ELR (cell line): ENCODE measurements around the gene ASPDH.

Source experiments
- DNase-seq: peaks from one replicate; pipeline ENCODE4 v3.0.0-alpha.2; 2015; ENCODE audit warnings: low read depth

Gene ASPDH

GRCh38 chr19:50514346-50515167 is 844 bp upstream of the ASPDH start:
- DNase-seq = no peak

- no peak for DNase-seq
Observed at GRCh38 chr19:50512999-50513745, 541 bp downstream of the ASPDH start.

- DNase-seq = no peak
Observed at GRCh38 chr19:50512112-50512998, 1.4 kb downstream of the ASPDH start.

DNA sequence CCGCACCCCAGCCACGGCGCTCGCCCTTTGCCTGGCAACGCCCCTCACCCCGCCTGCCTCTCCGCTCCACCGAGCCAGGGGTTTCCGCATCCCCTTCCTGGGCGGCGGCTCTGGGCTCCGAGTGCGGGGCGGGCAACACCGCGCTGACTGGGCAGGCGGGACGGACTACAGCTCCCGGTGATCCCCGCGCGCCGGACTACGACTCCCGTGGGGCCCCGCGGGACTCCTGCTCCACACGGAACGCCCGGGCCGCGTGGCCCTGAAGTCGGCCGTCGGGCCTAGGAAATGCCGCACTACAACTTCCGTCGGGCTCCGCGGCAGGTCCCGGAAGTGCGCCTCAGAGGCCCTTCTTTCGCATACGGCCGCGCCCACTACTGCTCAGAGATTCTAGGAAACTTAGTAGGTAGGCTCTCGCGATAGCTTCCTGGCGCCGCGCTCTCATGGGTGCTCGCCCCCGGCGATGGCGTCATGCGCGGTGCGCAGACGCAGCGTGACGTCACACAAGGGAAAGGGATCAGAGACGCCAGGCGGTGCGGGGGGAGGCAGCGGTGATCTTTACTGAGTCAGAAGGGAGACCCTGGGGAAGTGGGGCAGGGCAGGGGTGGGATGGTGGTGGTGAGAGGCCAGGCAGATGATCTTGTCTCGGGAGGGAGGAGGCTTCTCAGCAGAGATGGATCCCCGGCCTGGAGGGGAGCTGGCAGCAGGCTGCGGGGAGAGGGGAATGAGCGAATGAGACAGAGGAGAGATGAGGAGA is 2.5 kb downstream of the ASPDH start, which contains the start of gene JOSD2:
Gene JOSD2 (minus strand): TSS at position 123 of the 754 bp plus-strand sequence. CDS start 760 bp downstream, outside the sequence.
- peak; percentile 99 for DNase-seq

GRCh38 chr19:50510700-50511068 is 3.0 kb downstream of the ASPDH start:
- DNase-seq = no peak

- DNase-seq = peak; percentile 28
Observed at GRCh38 chr19:50510121-50510670, 3.5 kb downstream of the ASPDH start.

DNA sequence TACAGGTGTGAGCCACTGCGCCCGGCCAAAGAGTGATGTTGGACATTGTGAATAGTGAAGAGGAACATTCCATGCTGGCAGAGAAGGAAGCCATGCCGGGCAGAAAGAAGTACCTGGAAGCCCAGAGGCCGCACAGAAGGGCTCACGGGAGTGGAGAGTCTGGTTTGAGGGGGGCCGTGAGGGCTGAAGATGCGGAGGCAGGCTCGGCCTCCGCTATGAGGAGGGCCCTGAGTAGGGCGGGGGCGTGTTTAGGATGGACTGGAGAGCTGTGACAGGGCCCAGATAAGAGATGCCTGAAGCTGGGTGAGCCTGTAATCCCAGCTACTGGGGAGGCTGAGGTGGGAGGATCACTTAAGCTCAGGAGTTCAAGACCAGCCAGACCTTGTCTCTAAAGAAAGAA is 4.3 kb downstream of the ASPDH start:
- no peak for DNase-seq

- no peak for DNase-seq
Observed at GRCh38 chr19:50508843-50509190, 4.9 kb downstream of the ASPDH start.

DNA sequence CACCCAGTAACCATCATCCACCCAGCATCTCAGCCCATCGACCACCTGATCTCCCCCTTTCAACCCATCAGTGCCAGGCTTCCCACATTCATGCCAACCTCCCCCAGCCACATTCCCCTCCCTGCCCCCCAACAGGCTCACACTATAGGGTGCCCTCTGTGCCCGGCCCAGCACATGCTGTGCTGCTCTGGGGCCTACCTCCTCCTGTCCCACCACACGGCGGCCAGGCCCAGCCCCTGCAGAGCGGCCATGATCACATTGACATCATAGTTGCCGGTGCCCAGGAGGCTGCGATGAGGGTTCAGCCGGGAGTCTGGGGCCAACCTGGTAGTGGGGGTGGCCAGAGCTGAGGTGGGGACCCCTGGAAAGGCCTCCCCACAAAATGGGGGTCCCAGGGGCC is 6.3 kb downstream of the ASPDH start:
- no peak for DNase-seq

DNA sequence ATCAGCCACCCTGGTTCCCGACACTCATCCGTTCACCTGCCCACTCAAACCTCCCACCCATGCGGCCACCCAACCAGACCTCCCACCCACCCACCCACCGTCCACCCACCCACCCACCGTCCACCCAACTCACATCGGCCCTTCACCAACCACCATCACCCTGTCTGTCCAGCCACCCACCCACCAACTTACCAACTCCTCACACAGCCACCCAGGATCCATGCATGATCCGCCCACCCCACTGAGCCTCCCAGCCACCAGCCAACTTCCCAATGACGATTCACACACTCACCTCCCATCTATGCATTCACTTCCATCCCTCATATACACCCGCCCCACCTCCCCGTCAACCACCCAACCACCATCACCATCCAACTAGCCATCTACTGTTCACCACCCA is 7.0 kb downstream of the ASPDH start:
- no peak for DNase-seq

DNA sequence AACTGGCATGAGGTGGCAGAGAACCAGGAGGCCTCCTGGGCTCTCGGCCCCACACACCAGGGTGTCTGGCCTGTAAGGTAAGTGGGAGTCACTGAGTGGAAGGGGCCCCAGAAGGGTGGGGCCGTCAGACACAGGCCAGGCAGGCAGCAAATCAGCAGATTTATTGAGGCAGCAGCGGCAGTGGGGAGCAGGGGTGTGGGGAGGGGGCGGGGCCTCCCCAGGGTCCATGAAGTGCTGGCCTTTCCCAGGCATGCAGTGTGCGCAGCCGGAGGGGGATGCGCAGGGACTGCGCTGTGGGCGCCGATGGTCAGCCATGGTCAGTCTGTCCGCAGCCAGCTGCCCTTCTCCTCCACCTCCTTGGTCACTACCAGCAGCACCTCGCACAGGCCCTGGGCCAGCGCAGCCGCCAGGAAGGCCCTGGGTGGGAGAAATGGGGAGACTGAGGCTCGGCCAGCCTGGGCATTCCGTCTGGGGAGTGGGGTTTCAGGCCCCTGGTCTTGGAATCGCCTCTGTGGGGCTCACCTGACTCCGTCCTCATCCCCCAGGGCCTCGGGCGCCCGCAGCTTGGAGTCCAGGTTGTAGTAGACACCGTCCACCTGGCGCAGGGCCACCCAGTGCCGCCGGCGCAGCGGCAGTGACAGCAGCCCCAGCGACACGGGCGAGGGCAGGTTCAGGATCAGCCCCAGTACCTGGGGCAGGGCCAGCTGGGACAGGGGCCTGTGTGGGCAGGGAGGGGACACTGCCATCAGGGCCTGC is 7.7 kb downstream of the ASPDH start:
- no peak for DNase-seq

GRCh38 chr19:50501568-50502475 is 11.9 kb downstream of the ASPDH start:
- DNase-seq = no peak

GRCh38 chr19:50501186-50501567 is 12.5 kb downstream of the ASPDH start:
- DNase-seq = no peak

DNA sequence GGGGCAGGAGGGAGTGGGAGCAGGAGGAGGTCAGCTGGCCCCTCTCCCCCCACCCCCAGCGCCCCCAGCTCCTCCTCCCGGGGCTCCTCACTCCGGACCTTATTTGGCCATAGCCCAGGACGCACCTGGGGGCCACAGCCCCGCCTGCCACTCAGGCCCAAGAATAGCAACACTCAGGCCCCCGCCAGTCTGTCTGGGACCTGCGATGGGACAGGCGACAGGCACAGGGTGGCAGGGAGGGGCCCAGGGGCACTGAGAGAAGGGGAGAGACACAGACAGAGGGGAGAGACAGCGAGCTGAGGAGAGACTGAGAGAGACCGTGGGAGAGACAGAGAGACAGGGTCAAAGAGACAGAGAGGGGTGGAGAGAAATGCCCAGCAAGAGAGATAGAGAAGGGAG is 13.0 kb downstream of the ASPDH start:
- no peak for DNase-seq

- DNase-seq = no peak
Observed at GRCh38 chr19:50500060-50500752, 13.5 kb downstream of the ASPDH start.

DNA sequence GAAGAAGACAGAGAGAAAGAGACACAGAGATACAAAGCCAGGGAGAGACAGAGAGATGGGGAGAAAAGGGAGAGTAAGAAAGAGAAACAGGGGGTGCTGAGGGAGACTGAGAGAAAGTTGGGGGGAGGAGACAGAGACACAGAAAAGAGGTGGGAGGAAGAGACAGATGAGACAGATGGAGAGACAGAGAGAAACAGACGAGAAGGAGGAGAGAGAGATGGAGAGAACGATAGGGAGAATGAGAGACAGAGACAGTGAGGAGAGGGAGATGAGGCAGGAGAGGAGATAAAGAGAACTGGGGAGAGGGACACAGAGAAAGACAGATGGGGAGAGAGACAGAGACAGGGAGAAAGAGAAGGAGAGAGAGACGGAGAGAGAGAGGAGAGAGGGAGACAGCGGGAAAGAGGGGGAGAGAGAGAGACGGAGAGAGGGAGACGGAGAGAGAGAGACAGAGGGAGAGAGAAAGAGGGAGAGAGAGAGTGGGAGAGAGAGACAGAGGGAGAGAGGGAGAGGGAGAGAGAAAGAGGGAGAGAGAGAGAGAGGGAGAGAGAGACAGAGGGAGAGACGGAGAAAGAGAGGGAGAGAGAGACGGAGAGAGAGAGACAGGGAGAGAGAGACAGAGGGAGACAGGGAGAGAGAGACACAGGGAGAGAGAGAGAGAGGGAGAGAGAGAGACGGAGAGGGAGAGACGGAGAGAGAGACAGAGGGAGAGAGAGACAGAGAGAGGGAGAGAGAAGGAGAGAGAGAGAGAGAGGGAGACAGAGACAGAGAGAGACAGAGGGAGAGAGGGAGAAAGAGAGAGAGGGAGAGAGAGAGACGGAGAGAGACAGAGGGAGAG is 15.3 kb downstream of the ASPDH start:
- no peak for DNase-seq

DNA sequence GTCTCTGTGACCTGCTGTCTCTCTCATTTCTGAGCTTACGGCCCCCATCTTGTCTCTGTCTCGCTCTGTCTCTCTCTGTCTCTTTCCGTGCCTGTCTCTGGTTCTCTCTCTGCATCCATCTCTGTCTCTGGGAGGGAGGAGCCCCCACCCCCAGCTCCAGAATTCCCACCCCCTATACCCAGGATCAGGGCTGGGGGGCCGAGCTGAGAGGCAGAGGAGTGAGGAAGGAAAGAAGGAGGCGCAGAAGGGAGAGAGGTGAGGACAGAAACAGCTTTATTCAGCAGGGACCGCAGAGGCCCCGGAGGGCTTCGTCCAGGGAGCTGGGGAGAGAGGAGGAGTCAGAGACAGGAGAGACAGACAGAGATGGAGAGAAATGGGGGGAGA is 16.7 kb downstream of the ASPDH start:
- no peak for DNase-seq
